ENCODE data around the gene CEP104. TPM values are rescaled to one million over a fixed set of nuclear protein-coding genes. Genes with fewer than 3 reads are reported as not detected.
A peak's percentile ranks its signal among the peaks of the same experiment; 100 is the strongest.

The CEP104 gene
- total RNA-seq, 1 experiment from 2014 or later: 34.3 TPM

GRCh38 chr1:3799976-3800685, 56.9 kb downstream of the CEP104 start:
- peaks cover 19% of the 10 kb centered on the region for H3K36me3 Mint-ChIP-seq (ENCODE audit: insufficient read depth, unreplicated experiment)
- no peaks in the 10 kb centered on the region for H3K9me3 Mint-ChIP-seq (ENCODE audit: low read depth, unreplicated experiment)
- no TSS peak for BruUV-seq (replicated peaks)
- no peak overlapping the region for H3K27ac Mint-ChIP-seq (ENCODE audit: unreplicated experiment)
- no peak overlapping the region for H3K4me3 Mint-ChIP-seq (ENCODE audit: low read depth, unreplicated experiment)
- TF ChIP-seq CTCF (IDR thresholded peaks at IDR 0.05; ENCODE audit: unreplicated experiment): no peak
- intact Hi-C loops (cut with micrococcal nuclease; ENCODE audit: unreplicated experiment): no loop called here
- H3K4me1 Mint-ChIP-seq (ENCODE audit: low read depth, unreplicated experiment): peaks cover 26% of the 10 kb centered on the region
- CTCF ChIA-PET: interaction anchor here (0.7 kb wide), 1 partner anchor 180 kb away, joined by 10 read pairs; no protein-coding TSS in a partner anchor
- H3K27me3 Mint-ChIP-seq (ENCODE audit: unreplicated experiment): peaks cover 46% of the 10 kb centered on the region
- DNase-seq: no peak

GRCh38 chr1:3796215-3797061, 60.6 kb downstream of the CEP104 start, which contains the start of gene LRRC47:
LRRC47 (minus strand) TSS chr1:3796498; CDS start chr1:3796476, 22 bp downstream.
- peak within 1 kb of the TSS; percentile 69 for H3K27ac Mint-ChIP-seq (ENCODE audit: unreplicated experiment)
- peaks cover 23% of the 10 kb centered on the region for H3K36me3 Mint-ChIP-seq (ENCODE audit: insufficient read depth, unreplicated experiment)
- TF ChIP-seq CTCF (IDR thresholded peaks at IDR 0.05; ENCODE audit: unreplicated experiment): no peak
- H3K27me3 Mint-ChIP-seq (ENCODE audit: unreplicated experiment): peaks cover 15% of the 10 kb centered on the region
- CTCF ChIA-PET: interaction anchor here (0.8 kb wide), 1 partner anchor 42 kb away, joined by 4 read pairs; no protein-coding TSS in a partner anchor
- H3K4me1 Mint-ChIP-seq (ENCODE audit: low read depth, unreplicated experiment): peaks cover 14% of the 10 kb centered on the region
- no TSS peak for BruUV-seq (replicated peaks)
- DNase-seq: peak; percentile 88
- H3K9me3 Mint-ChIP-seq (ENCODE audit: low read depth, unreplicated experiment): no peaks in the 10 kb centered on the region
- H3K4me3 Mint-ChIP-seq (ENCODE audit: low read depth, unreplicated experiment): peak within 1 kb of the TSS; percentile 92
- intact Hi-C loops (cut with micrococcal nuclease; ENCODE audit: unreplicated experiment): no loop called here

GRCh38 chr1:3795453-3796214, 61.4 kb downstream of the CEP104 start:
- no peak for TF ChIP-seq CTCF (IDR thresholded peaks at IDR 0.05; ENCODE audit: unreplicated experiment)
- Mint-ChIP-seq H3K27ac (ENCODE audit: unreplicated experiment) (peak overlapping the region; percentile 69), H3K36me3 (ENCODE audit: insufficient read depth, unreplicated experiment) (peaks cover 23% of the 10 kb centered on the region), H3K9me3 (ENCODE audit: low read depth, unreplicated experiment) (no peaks in the 10 kb centered on the region), H3K4me1 (ENCODE audit: low read depth, unreplicated experiment) (peaks cover 9% of the 10 kb centered on the region), H3K27me3 (ENCODE audit: unreplicated experiment) (peaks cover 7% of the 10 kb centered on the region), H3K4me3 (ENCODE audit: low read depth, unreplicated experiment) (peak overlapping the region; percentile 92)
- BruUV-seq (replicated peaks): no TSS peak
- no peak for DNase-seq
- CTCF ChIA-PET: interaction anchor here (0.8 kb wide), 1 partner anchor 41 kb away, joined by 4 read pairs; no protein-coding TSS in a partner anchor
- intact Hi-C loops (cut with micrococcal nuclease; ENCODE audit: unreplicated experiment): no loop called here

GRCh38 chr1:3790952-3791351, 66.1 kb downstream of the CEP104 start:
- no peak for DNase-seq
- Mint-ChIP-seq H3K9me3 (ENCODE audit: low read depth, unreplicated experiment) (no peaks in the 10 kb centered on the region), H3K4me1 (ENCODE audit: low read depth, unreplicated experiment) (no peaks in the 10 kb centered on the region), H3K4me3 (ENCODE audit: low read depth, unreplicated experiment) (no peak overlapping the region), H3K27ac (ENCODE audit: unreplicated experiment) (no peak overlapping the region), H3K27me3 (ENCODE audit: unreplicated experiment) (no peaks in the 10 kb centered on the region), H3K36me3 (ENCODE audit: insufficient read depth, unreplicated experiment) (peaks cover 18% of the 10 kb centered on the region)
- intact Hi-C loops (cut with micrococcal nuclease; ENCODE audit: unreplicated experiment): no loop called here
- CTCF ChIA-PET: no interaction called here
- TF ChIP-seq CTCF (IDR thresholded peaks at IDR 0.05; ENCODE audit: unreplicated experiment): no peak
- no TSS peak for BruUV-seq (replicated peaks)
